Activated naive CD8-positive, alpha-beta T cell treated with anti-CD3 and anti-CD28 coated beads, Interleukin-2, amount 10 ng/mL, durations not matched to agents 7 days and 5 days (primary cell): ENCODE results near the gene KRT75. TPM values are rescaled to one million over a fixed set of nuclear protein-coding genes. Genes with fewer than 3 reads are reported as not detected.

Source experiments
- ATAC-seq: fragments of 150-1000 bp; cut with Tn5 transposase; one replicate; pipeline ENCODE4 v1.10.0; 2021; ENCODE audit warnings: low read depth, moderate library complexity
- POLR2A ChIA-PET: fragments of 350-600 bp; sonication (Branson Sonifier 250); formaldehyde crosslinking; loops from one replicate; lab custom pipeline; 2021; ENCODE audit warnings: antibody characterized with exemption; lab: Charles Lee
- DNase-seq: peaks from one replicate; pipeline ENCODE4 v3.0.0; 2021
- H3K27ac Mint-ChIP-seq: one replicate; pipeline ENCODE4 v1.8.0; 2022; ENCODE audit warnings: mild to moderate bottlenecking, mixed read lengths
- H3K27me3 Mint-ChIP-seq: one replicate; pipeline ENCODE4 v1.8.0; 2022; ENCODE audit warnings: mild to moderate bottlenecking, moderate library complexity, mixed read lengths
- H3K36me3 Mint-ChIP-seq: one replicate; pipeline ENCODE4 v1.8.0; 2021; ENCODE audit warnings: mild to moderate bottlenecking, mixed read lengths
- H3K4me1 Mint-ChIP-seq: one replicate; pipeline ENCODE4 v1.8.0; 2021; ENCODE audit warnings: mixed read lengths
- H3K4me3 Mint-ChIP-seq: one replicate; pipeline ENCODE4 v1.8.0; 2022; ENCODE audit warnings: mild to moderate bottlenecking, moderate library complexity, mixed read lengths
- H3K9me3 Mint-ChIP-seq: one replicate; pipeline ENCODE4 v1.8.0; 2021; ENCODE audit warnings: mixed read lengths
- total RNA-seq, 2 experiments: library from RNA; stranded (reverse); gene quantifications; one replicate each; pipeline ENCODE4 v1.2.3, GENCODE V29; 2021

KRT75 gene
- total RNA-seq, 2 experiments from 2014 or later = not detected

GRCh38 chr12:52446367-52447045 lies 12.3 kb upstream of the KRT75 start:
- Mint-ChIP-seq H3K27ac (no peak overlapping the region), H3K4me3 (no peak overlapping the region), H3K4me1 (peaks cover 9% of the 10 kb centered on the region), H3K27me3 (peaks cover 50% of the 10 kb centered on the region), H3K36me3 (no peaks in the 10 kb centered on the region), H3K9me3 (peaks cover 2% of the 10 kb centered on the region)
- DNase-seq (no peak), ATAC-seq (no peak)
- POLR2A ChIA-PET = no interaction called here

GRCh38 chr12:52445876-52446275 lies 11.7 kb upstream of the KRT75 start:
- DNase-seq (no peak), ATAC-seq (no peak)
- H3K27me3 Mint-ChIP-seq = peaks cover 53% of the 10 kb centered on the region
- H3K36me3 Mint-ChIP-seq = no peaks in the 10 kb centered on the region
- H3K27ac Mint-ChIP-seq = no peak overlapping the region
- POLR2A ChIA-PET = no interaction called here
- H3K9me3 Mint-ChIP-seq = peaks cover 2% of the 10 kb centered on the region
- H3K4me1 Mint-ChIP-seq = peaks cover 9% of the 10 kb centered on the region
- H3K4me3 Mint-ChIP-seq = no peak overlapping the region

GRCh38 chr12:52444647-52445595 lies 10.8 kb upstream of the KRT75 start:
- H3K27ac Mint-ChIP-seq = no peak overlapping the region
- POLR2A ChIA-PET = no interaction called here
- H3K36me3 Mint-ChIP-seq = no peaks in the 10 kb centered on the region
- peaks cover 9% of the 10 kb centered on the region for H3K4me1 Mint-ChIP-seq
- H3K9me3 Mint-ChIP-seq = peaks cover 2% of the 10 kb centered on the region
- ATAC-seq (no peak), DNase-seq (no peak)
- H3K27me3 Mint-ChIP-seq = peaks cover 52% of the 10 kb centered on the region
- H3K4me3 Mint-ChIP-seq = no peak overlapping the region

DNA sequence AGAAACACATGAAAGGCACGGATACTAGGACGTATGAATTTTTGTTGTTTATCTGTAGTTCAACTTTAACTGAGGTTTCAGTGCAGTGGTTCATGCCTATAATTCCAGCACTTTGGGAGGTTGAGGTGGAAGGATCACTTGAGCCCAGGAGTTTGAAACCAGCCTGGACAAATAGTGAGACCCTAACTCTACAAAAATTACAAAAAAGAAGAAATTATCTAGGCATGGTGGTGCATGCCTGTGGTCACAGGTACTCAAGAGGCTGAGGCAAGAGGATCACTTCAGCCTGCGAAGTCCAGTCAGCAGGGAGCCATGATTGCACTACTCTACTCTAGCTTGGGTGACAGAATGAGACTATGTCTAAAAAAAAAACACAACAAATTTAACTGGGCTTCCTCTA lies 9.8 kb upstream of the KRT75 start:
- H3K27me3 Mint-ChIP-seq = peaks cover 52% of the 10 kb centered on the region
- DNase-seq (no peak), ATAC-seq (no peak)
- H3K4me3 Mint-ChIP-seq = no peak overlapping the region
- no peak overlapping the region for H3K27ac Mint-ChIP-seq
- no peaks in the 10 kb centered on the region for H3K36me3 Mint-ChIP-seq
- peaks cover 2% of the 10 kb centered on the region for H3K9me3 Mint-ChIP-seq
- POLR2A ChIA-PET = no interaction called here
- peaks cover 9% of the 10 kb centered on the region for H3K4me1 Mint-ChIP-seq

GRCh38 chr12:52442600-52443061 lies 8.5 kb upstream of the KRT75 start:
- DNase-seq = no peak
- ATAC-seq = no peak
- Mint-ChIP-seq H3K4me3 (no peak overlapping the region), H3K27me3 (peaks cover 52% of the 10 kb centered on the region), H3K36me3 (no peaks in the 10 kb centered on the region), H3K4me1 (peaks cover 4% of the 10 kb centered on the region), H3K27ac (no peak overlapping the region), H3K9me3 (no peaks in the 10 kb centered on the region)
- POLR2A ChIA-PET = no interaction called here

DNA sequence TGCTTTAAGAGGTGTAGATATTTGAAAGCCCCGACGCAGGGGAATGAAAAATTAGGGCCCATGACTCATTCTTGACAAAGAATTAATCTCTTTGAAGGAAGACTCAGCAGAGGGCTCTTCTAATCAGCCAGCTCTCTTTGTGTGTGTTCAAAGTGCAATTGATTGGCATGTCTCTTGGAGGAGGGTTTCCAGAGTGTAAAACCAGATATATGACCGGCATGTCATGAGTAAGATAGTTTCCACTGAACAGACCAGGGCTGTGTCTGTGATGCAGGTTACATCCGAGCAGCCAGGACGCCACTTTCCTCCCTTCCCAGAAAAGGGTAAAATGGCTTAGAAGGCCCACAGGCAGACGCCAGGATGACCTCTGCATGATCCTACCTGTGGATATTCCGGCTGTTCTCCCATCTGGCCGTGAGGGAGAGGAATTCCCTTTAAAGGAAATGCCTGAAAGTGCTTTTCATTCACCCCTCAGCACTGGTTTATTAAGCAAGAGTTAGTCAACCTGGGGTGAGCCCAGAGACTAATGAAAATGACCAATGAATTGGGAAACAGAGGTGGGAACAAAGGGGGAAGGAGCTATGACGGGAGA lies 7.2 kb upstream of the KRT75 start:
- no peaks in the 10 kb centered on the region for H3K36me3 Mint-ChIP-seq
- H3K27ac Mint-ChIP-seq = no peak overlapping the region
- H3K4me1 Mint-ChIP-seq = peaks cover 2% of the 10 kb centered on the region
- POLR2A ChIA-PET = no interaction called here
- DNase-seq (no peak), ATAC-seq (no peak)
- H3K9me3 Mint-ChIP-seq = no peaks in the 10 kb centered on the region
- peaks cover 50% of the 10 kb centered on the region for H3K27me3 Mint-ChIP-seq
- no peak overlapping the region for H3K4me3 Mint-ChIP-seq

DNA sequence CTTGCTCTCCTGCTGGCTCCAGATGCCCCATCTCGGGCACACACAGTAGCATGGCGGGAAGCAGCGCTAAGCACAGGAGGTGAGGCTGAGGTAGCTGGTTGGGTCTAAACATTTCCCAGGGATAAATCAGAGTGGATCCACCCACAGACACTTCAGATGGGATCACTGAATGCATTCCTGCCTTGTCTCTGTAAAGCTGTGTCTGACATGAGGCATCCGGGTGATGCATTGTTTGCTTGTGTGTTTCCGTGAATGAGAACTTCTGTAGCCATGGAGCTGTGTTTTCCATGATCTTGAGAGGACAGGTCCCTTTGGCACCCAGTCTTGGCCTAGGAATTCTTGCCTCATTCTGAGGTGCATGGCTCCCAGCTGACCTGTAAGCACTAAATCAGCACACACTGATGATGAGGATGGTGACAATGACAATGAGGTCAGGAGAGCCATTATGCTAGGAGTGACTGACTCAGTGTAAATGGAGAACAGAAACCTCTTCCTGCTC lies 6.7 kb upstream of the KRT75 start:
- DNase-seq = no peak
- no peak overlapping the region for H3K27ac Mint-ChIP-seq
- H3K4me1 Mint-ChIP-seq = no peaks in the 10 kb centered on the region
- H3K27me3 Mint-ChIP-seq = peaks cover 46% of the 10 kb centered on the region
- no peaks in the 10 kb centered on the region for H3K9me3 Mint-ChIP-seq
- POLR2A ChIA-PET = no interaction called here
- no peaks in the 10 kb centered on the region for H3K36me3 Mint-ChIP-seq
- no peak for ATAC-seq
- no peak overlapping the region for H3K4me3 Mint-ChIP-seq

DNA sequence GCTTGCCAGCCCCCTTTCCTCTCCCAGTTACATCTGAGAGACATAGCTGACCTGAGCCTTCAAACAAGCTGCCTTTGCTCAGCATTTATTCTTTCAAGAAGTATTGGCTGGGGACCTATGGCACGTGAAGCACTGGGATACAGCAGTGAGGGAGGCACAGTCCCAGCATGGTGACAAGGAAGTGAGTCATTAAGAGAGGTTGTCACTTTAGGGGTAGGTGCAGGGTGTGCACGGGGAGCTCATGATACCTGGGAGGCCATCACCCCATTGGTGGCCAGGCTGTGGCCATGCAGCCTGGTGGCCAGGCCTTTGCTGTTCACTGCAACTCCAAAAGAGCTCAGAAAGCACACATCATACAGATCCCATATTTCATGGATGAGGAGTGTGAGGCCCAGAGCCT lies 5.7 kb upstream of the KRT75 start:
- no peak overlapping the region for H3K27ac Mint-ChIP-seq
- H3K4me1 Mint-ChIP-seq = no peaks in the 10 kb centered on the region
- POLR2A ChIA-PET = no interaction called here
- H3K9me3 Mint-ChIP-seq = no peaks in the 10 kb centered on the region
- H3K4me3 Mint-ChIP-seq = no peak overlapping the region
- ATAC-seq = no peak
- DNase-seq = no peak
- H3K36me3 Mint-ChIP-seq = no peaks in the 10 kb centered on the region
- peaks cover 40% of the 10 kb centered on the region for H3K27me3 Mint-ChIP-seq

GRCh38 chr12:52439420-52439819 lies 5.2 kb upstream of the KRT75 start:
- ATAC-seq = no peak
- POLR2A ChIA-PET = no interaction called here
- H3K36me3 Mint-ChIP-seq = no peaks in the 10 kb centered on the region
- H3K4me1 Mint-ChIP-seq = no peaks in the 10 kb centered on the region
- no peaks in the 10 kb centered on the region for H3K9me3 Mint-ChIP-seq
- H3K27me3 Mint-ChIP-seq = peaks cover 37% of the 10 kb centered on the region
- H3K27ac Mint-ChIP-seq = no peak overlapping the region
- H3K4me3 Mint-ChIP-seq = no peak overlapping the region
- DNase-seq = no peak

DNA sequence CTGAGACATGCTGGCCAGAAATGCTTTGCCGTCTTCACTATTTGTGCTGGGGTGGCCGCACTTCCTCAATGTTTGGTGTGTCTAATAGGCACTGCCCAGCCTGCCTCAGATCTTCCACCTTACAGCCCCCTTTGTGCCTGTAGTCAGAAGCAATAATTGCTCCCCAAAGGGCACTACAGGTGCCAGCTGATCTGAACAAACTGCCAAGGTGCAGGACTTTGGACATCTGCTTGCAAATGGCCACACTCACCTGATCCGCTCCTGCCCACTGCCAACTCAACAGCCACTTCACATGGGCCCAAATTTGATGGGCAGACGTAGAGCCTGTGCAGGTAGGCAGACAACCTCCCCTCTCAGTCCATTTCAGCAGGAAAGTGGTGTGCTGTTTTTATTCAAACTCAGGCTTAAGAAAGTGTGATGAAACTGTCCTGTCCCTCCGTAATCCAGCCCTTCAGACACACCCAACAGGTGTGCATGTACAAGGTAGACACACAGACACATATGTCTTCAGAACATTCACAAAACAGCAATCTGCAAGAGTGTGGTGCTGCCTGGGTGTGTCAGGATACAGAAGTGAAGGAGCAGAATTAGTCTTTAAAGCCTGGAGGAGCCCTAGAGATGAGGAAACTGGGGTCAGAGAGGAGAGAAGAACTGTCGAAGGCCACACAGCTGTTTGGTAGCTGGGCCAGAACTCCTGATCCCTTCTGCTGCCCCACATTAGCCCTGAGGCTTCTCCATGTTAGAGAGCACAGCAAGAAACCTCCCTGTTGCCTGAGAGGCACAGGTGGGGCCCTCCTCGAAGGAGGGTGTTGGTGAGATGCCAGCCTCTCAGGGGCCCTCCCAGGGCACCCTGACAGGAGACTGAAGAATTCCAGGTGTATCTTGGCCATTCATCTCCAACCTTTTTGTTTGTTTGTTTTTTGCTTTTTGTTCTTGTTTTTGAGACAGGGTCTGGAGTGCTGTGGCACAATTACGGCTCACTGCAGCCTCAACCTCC lies 4.4 kb upstream of the KRT75 start:
- no peaks in the 10 kb centered on the region for H3K36me3 Mint-ChIP-seq

DNA sequence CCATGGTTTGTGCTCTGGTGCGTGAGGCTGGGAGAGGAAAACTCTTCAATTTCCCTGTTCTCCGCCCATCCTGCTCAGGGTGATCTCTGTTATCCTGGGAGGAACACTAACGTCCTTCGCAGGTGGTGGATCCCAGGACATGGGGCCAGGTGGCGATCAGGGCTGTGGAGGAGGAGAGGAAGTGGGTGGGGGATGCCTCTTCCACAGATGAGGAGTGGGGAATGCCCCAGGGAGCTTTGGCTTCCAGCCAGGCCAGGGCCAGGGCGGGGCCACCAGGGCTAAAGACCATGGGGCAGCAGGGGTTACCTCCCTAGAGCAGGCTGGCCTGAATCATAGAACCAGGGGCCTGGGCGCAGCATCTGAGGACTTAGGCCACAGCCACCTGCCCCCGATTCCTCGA lies 3.3 kb upstream of the KRT75 start:
- no peaks in the 10 kb centered on the region for H3K9me3 Mint-ChIP-seq
- no peak overlapping the region for H3K27ac Mint-ChIP-seq
- POLR2A ChIA-PET = no interaction called here
- H3K36me3 Mint-ChIP-seq = no peaks in the 10 kb centered on the region
- H3K27me3 Mint-ChIP-seq = peaks cover 22% of the 10 kb centered on the region
- DNase-seq = no peak
- H3K4me3 Mint-ChIP-seq = no peak overlapping the region
- ATAC-seq = no peak
- no peaks in the 10 kb centered on the region for H3K4me1 Mint-ChIP-seq

More for the DNA sequence above, 4.4 kb upstream of the KRT75 start:
- no peak overlapping the region for H3K4me3 Mint-ChIP-seq
- POLR2A ChIA-PET = no interaction called here
- no peaks in the 10 kb centered on the region for H3K4me1 Mint-ChIP-seq
- DNase-seq (no peak), ATAC-seq (no peak)
- H3K27ac Mint-ChIP-seq = no peak overlapping the region
- no peaks in the 10 kb centered on the region for H3K9me3 Mint-ChIP-seq
- H3K27me3 Mint-ChIP-seq = peaks cover 29% of the 10 kb centered on the region

- H3K4me3 Mint-ChIP-seq = no peak overlapping the region
- ATAC-seq (no peak), DNase-seq (no peak)
- no peaks in the 10 kb centered on the region for H3K4me1 Mint-ChIP-seq
- no peaks in the 10 kb centered on the region for H3K9me3 Mint-ChIP-seq
- POLR2A ChIA-PET = interaction anchor here (0.6 kb wide), 1 partner anchor 505 kb away, joined by 3 read pairs; no protein-coding TSS in a partner anchor
- peaks cover 16% of the 10 kb centered on the region for H3K27me3 Mint-ChIP-seq
- no peaks in the 10 kb centered on the region for H3K36me3 Mint-ChIP-seq
- H3K27ac Mint-ChIP-seq = no peak overlapping the region
Measured at GRCh38 chr12:52436828-52437474, 2.8 kb upstream of the KRT75 start.
